GM18868 (cell line): ENCODE measurements around the gene PLXNA2.

Source experiments
- ATAC-seq: cut with Tn5 transposase; IDR thresholded peaks from one replicate; pipeline ENCODE4 v1.9.1; 2021; ENCODE audit warnings: mild to moderate bottlenecking, moderate library complexity; ENCODE audit not compliant: unreplicated experiment

The PLXNA2 gene

GRCh38 chr1:208031932-208032320, 212.3 kb downstream of the PLXNA2 start:
- ATAC-seq = no peak

DNA sequence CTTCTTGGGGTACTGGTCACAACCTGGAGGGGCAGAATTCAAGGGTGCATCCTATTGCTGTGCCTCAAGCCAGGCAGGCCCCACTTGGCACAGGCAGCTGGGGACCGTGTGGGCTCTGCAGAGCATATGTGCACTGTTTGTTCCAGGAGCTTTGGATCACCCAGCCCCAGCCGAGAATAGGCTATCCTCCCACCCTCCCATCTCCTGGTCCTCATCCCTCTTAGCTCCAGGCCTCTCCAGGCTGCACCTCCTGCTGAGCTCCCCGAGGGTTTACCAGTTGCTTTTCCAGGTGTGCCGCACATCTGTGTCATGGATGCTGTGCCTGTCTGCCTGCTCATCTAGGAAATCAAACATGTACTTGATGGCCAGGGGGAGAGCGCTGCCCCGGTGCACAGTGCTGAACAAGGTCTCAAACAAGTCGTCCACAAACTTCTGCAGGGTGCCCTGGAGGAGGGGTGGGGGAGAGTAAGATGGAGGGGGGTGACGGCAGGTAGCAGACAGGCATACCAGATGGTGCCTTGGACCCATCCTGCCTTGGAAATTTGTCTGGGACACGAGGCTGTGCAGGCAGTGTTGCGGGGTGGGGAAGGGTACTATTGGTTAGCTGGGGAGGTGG, 212.8 kb downstream of the PLXNA2 start:
- no peak for ATAC-seq

DNA sequence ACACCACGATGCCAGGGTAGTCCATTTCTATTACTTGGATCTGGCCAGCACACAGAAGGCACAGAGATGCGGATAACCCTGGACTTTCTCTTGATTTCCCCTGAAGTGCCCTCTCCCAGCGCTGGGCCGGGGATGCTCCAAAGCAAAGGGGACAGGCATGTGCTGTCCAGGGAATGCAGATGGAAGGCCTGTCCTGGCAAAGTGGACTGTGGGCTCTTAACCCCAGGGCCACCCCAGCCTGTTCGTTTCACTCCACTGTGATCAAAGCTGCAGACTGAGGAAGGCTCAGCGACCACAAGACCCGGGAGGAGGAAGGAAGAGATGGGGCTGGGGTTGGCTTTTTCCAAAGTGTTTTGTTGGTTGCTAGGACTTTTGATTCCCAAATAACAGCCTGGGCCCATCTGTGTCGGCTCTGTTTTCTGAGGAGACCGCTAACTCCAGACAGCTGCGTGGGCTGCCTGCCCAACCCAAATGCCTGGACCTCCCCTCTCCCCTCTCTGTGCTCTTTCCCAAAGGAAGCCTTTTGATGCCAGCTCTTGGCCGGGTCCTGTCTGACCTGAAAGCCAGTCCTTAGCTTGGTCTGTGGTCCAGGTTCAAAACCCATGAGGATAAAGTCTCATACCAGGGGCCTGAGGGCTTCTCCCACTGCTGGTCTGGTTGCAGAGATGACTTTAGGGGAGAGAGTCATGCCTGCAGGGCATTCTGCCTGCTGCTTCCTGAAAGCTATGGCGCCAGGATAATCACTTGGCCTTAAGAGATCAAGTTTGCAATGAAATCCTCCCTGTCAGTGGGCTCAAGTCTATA, 213.7 kb downstream of the PLXNA2 start:
- no peak for ATAC-seq

DNA sequence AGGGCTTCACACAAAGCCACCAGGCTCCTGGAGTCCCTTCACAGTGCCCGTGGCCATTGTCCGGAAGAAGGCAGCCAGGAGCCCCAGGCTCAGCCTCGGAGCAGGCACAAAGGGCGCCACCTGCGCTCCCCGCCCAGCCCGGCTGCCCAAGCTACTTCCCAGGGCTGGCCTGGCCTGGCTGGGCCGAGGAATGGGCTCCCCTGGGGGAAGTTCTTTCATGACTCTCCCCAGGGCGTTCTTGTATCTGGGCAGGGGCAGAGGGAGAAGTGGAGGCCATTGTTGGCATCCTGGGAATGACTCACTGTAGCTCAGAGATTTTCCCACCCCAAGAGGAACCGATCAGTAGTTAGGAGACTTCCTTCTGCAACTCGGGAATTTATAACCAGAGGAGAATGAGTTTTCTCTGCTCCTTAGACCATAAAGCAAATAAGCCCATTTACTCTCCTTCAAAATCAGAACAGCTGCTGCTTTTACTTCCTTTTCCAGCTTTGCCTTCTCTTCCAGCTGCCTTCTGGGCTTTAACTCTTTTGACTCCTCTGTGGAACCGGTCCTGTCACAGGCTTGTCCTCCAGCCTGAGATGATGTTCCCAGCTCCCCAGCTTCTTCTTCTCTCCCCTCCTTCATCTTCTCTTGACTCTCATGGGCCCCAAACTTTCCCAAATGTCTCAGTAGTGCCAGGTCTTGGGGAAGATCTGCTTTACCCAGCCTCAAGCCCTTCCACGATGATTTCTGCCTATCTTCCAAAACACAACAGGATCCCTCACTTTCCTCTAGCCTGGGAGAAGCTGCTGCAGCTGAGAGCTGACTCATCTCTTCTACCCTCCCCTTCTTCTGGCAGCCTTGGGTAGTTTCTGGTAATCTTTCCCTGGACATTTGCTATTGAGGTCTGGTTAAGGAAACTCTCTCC, 214.6 kb downstream of the PLXNA2 start:
- ATAC-seq = no peak

DNA sequence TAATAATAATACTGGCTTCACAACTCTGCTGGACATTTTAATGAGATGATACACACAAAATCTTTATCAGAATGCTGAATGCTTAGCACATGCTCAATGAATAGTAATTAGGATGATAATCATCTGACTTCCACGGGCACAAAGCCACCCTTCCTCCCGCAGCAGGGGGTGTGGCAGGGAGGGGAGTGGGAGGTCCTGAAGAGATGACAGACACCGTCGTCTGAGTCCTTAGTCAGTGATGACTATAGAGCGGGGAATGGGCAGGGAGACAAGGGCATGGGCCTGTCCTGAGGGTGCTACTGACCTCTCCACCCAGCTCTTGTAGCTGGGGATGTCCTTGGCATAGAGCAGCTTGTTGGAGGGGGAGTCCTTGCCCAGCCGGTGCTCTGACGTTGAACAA, 215.7 kb downstream of the PLXNA2 start:
- no peak for ATAC-seq

GRCh38 chr1:208027861-208028260, 216.3 kb downstream of the PLXNA2 start:
- no peak for ATAC-seq

DNA sequence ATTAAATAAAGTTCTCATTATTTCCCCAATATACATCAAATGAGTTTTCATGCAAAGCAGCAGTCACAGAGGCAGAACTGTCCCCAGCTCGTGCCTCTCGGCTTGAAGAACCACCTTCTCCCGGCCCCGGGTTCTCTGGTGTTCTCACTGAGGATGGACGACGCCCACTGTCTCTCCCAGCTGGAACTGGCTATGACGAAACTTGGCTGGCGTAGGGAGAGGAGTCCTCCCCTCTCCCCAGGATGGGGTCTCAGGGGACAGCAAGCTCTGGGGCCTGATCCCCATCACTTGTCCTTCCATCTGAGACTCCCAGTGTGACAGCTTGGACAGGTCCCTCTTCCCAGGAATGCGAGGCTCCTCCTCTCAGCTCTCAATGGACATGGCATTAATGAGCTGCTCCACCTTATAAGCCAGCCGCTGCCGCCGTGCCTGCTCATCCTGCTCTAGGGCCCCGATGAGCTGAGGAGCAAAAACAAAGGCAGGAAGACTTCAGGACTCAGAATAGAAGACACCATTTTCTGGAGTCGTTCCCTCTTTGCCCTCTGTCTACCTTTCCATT, 217.2 kb downstream of the PLXNA2 start:
- no peak for ATAC-seq

DNA sequence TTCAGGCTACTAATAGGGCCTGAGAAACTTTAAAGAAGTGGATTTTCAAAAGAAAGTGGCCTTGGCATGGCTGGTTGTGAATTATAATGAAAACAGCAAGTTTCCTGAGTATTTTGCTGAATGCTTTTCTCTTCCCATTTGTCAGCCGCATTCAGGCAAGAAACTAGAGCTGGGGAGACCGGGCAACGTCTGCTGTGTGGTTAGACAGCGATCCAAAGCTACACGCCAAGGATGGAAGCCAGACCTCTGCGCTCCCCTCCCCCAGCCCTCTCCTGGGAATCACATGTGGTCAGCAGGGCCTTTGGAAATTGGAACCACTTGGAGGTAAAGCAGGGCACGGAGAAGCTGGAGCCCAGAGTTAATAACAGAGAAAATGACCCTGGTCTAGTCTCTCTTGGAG, 219.2 kb downstream of the PLXNA2 start:
- no peak for ATAC-seq

DNA sequence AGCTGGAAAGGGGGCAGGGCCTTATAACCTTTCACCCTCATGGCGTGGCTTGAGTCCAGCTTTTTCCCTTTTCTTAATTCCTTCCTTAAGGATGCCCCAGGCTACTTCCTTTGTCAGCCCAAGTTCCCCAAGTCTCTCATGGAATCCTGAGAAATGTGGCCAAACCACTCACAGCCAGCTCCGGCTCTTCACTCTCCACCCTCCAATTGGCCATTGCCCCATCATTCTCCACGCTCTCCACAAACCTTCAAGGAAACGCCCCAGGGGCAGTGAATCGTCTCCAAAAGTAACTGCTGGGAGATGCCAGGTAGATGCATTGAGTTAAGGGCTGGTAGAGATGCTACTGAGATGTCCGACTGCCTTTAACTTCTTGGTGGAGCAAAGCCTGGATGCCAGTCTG, 219.8 kb downstream of the PLXNA2 start:
- no peak for ATAC-seq

DNA sequence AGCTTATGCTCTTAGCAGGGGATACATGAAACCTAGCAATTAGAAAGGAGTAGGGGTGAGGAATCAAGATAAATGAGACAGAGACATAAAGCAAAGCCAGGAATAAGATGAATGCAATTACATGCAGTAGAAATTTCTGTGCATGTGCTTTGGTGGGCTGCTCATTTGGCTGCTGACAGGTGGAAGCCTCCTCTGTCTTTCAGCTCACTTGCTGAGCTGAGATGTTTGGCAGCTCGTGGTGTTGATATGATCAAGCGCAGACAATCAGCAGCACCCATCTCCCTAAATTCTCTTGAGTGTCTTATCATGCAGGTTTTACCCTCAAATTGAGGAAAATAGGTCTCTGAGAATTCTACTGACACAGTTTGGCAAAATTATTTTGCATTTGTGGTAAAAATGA, 224.9 kb downstream of the PLXNA2 start:
- no peak for ATAC-seq

DNA sequence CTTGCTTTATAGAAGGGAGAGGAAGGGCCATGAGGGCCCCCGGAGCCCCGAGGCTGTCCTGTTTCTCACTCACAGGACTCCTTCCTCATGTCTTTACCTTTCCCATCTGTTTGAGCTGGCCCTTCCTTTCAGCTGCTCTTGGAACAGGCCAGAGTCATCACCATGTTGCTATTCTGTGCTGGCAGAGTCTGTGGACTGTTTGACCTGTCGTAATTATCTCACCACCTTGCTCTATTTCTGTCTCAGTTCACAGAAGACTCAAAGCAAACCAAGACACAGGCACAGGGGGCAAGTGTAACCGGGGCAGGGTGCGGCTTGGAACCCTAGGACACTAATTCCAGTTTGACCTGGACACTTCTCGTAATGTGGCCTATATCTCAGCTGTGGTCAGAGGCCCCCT, 228.9 kb downstream of the PLXNA2 start:
- ATAC-seq = no peak

DNA sequence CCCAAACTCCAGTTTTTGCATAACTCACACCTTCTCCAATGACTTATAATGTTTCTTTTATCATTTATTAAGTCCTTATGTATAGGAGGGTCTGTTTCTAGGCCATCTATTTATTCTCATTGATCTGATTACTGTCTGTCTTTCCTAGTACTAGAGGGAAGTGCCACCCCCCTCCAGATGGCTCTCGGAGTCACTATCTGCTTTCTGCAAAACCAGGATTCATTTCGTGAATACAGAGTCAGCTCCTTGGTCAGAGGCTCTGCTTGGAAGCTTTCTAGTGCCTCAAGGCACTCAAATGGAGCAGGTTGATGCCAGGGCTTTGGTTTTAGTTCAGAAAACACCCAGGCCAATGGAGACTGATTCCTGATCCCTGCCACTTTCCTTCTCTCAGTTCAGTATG, 231.0 kb downstream of the PLXNA2 start:
- ATAC-seq = no peak

- ATAC-seq = no peak
These were observed 231.5 kb downstream of the PLXNA2 start for GRCh38 chr1:208012721-208013120.

DNA sequence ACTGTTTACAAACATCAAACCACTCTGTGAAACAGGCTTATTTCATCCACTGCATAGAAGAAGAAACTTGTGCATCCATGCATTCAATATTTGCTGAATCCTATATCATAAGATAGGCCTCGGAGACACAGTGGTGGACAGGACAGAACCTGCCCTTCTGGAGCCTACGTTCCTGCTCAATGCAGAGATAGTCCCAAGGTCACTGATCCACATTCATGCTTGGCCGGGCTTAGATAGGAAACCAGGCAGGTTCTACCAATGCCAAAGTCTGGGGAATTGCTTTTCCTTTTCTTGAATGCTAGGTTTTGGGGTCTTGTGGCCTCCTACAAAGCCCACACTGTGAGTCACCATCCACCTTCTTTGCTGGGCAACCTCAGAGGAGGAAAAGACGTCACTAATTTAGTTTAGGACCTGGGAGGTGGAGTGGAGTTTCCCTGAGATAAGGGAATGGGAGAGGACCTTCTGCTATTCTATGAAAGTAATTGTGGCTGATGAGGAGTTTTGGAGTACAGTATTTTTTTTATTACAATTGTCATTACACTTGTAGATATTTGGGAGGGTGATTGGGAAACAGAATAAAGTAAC, 233.6 kb downstream of the PLXNA2 start:
- no peak for ATAC-seq

DNA sequence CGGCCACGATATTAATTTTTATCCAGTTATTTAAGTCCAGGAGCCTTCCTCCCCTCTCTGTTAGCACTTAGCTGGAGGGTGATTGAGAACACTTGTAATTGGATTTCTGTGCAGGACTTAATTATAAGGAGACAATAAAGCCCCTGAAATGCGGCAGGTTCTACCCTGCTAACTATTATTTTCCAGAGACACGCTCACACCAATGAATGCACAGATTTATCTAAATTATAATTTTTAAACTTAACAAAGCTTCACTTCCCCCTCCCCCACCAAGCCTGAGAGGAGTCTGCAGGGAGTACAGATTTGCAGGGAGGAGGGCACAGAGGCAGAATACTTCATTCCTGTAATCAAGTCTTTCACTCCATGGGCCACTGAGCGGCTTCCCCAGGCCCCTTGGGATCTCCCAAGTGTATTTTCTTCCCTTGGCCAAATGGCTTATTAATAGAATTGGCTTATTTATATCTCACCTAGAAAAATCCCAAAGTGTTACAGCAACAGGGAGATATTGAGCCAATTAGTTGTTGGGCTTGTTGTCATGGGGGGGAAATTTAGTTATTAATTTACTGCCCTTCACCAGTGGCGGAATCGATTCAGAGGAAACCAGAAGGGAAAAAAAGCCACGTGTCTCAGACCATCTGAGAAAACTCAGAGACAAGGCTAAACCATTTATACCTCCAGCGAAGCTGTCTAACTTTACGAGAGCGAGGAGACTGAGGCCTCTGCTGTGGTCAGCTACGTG, 234.3 kb downstream of the PLXNA2 start:
- ATAC-seq = no peak

DNA sequence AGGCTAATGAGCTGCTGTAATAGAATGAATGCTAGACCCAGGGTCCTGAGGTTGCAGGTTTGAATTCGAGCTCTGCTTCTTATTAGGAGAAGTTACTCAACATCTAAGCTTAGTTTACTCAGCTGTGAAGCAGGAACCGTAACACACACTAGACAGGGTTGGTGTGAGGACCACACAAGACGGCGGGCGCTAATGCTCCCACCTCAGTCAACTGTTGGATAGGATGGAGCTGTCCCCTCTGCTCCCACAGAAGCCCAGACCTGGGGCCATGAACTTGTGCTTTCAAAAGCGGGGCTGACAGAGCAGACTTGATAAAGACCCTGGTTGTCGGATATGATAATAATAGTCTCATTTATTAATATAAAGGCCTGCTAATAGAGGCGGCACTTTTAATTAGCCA, 234.9 kb downstream of the PLXNA2 start:
- no peak for ATAC-seq

DNA sequence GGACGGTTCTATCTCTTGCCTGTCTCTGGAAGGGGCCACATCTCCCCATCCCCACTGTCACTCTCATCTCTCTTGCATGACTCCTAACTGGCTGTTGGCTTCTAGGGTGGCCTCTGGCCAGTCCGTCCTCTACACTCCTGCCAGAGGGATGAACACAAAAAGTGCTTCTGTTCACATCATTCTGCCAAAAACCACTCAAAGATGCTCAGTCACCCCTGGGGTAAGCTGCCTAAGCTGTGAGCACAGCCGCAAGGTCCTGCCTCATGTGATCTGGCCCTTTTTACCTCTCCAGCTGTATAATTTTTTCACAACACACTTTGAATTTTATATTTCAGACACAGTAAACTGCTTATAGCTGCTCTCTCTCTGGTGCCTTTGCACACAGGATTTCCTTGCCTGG, 235.7 kb downstream of the PLXNA2 start:
- ATAC-seq = no peak

DNA sequence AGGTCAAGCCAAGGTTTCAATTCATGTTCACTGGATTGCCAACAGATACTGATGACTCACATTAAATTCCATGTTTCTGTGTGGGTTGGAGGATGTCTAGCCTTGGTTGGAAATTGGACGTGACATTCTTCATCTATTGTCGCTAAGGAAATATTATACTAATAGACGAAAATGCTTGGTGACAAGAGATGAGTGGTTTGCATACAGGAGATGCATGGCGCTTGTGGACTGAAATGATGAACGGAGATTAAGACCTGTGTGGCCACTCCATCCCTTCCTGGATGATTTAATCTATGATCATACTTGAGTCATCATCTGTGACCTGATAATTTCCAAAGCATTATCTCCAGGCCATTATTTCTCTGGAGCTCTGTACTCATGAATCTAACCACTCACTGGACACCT, 236.2 kb downstream of the PLXNA2 start:
- ATAC-seq = no peak

- no peak for ATAC-seq
These were observed 236.8 kb downstream of the PLXNA2 start for GRCh38 chr1:208007319-208007937.
